Stimulated activated CD8-positive, alpha-beta memory T cell treated with anti-CD3 and anti-CD28 coated beads, Interleukin-7, amount 100 ng/mL, for 4 hours (primary cell): ENCODE data around the gene ZFP2.

Experiments used
- DNase-seq, 2 donors: peaks; one replicate each; pipeline ENCODE4 v3.0.0-alpha.2; 2020; ENCODE audit warnings: low read depth in 2 of 2

ZFP2 gene

DNA sequence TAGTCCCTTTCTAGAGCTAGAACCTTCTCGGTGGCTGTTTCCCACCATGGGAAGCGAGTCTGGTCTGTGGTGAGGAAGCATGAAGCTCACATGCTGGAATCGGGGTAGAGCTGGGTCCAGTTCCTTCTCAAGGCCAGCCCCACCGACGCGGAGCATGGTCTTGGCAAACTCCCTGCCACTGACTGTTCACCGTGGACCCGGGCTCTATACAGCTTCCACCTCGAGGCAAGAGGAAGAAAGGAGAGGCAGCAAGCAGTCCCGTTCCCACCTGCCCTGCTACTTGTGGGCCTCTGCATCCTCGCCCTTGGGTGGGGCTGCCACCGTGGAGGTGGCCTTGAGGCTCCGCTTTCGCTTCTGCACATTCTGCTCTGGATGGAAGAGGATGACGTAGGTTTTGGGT, 85.7 kb downstream of the ZFP2 start:
- DNase-seq, result no peak
